Measurements from ENCODE around the gene DENND4C. TPM values are rescaled to one million over a fixed set of nuclear protein-coding genes. Genes with fewer than 3 reads are reported as not detected.
A peak's percentile ranks its signal among the peaks of the same experiment; 100 is the strongest.

The DENND4C gene
- total and polyA plus RNA-seq, 12 donors = 5.0 to 81.6 (median 46.7) TPM

GRCh38 chr9:19408693-19409400, 178.4 kb downstream of the DENND4C start, which contains the start of gene ACER2:
Gene ACER2, plus strand, starts transcription at chr9:19409009. Its CDS starts 76 bp downstream, at chr9:19409085.
- peak within 1 kb of the TSS in 4 of 5 donors; percentile 71 to 90 (median 85) for H3K27ac ChIP-seq
- TF ChIP-seq, protein P1, sequence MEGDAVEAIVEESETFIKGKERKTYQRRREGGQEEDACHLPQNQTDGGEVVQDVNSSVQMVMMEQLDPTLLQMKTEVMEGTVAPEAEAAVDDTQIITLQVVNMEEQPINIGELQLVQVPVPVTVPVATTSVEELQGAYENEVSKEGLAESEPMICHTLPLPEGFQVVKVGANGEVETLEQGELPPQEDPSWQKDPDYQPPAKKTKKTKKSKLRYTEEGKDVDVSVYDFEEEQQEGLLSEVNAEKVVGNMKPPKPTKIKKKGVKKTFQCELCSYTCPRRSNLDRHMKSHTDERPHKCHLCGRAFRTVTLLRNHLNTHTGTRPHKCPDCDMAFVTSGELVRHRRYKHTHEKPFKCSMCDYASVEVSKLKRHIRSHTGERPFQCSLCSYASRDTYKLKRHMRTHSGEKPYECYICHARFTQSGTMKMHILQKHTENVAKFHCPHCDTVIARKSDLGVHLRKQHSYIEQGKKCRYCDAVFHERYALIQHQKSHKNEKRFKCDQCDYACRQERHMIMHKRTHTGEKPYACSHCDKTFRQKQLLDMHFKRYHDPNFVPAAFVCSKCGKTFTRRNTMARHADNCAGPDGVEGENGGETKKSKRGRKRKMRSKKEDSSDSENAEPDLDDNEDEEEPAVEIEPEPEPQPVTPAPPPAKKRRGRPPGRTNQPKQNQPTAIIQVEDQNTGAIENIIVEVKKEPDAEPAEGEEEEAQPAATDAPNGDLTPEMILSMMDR (IDR thresholded peaks at IDR 0.05) = no peak
- TF ChIP-seq POLR2A (IDR thresholded peaks at IDR 0.05) = peak; percentile 89 to 96
- H3K27me3 ChIP-seq = no peaks in the 10 kb centered on the region
- peak; percentile 95 to 99 (median 96) for DNase-seq
- H3K9me3 ChIP-seq (replicated peaks in 1 of 3) = no peaks in the 10 kb centered on the region
- intact Hi-C loops (cut with DNase I) = no loop called here
- H3K4me3 ChIP-seq = peak within 1 kb of the TSS; percentile 51 to 97 (median 84)
- WGBS, 4 donors = 0% methylated on average over 5 to 61 of the region's 61 CpGs
- no peaks in the 10 kb centered on the region for H3K36me3 ChIP-seq (replicated peaks in 1 of 2)
- peaks cover 6 to 8% of the 10 kb centered on the region in 2 donors for H3K4me1 ChIP-seq (replicated peaks in 1 of 2)

- Histone ChIP-seq H3K9me3 (replicated peaks in 1 of 3) (no peaks in the 10 kb centered on the region), H3K4me3 (peak overlapping the region; percentile 51 to 97 (median 84)), H3K4me1 (replicated peaks in 1 of 2) (peaks cover 6 to 8% of the 10 kb centered on the region in 2 donors), H3K27ac (peak overlapping the region in 4 of 5 donors; percentile 71 to 90 (median 85)), H3K36me3 (replicated peaks in 1 of 2) (no peaks in the 10 kb centered on the region), H3K27me3 (no peaks in the 10 kb centered on the region)
- TF ChIP-seq, protein P1 (IDR thresholded peaks at IDR 0.05) = no peak
- TF ChIP-seq POLR2A (IDR thresholded peaks at IDR 0.05) = no peak
- intact Hi-C loops (cut with DNase I) = no loop called here
- DNase-seq = peak; percentile 45 to 76 (median 57)
- WGBS, 4 donors = 2 to 5% (median 3%) methylated on average over 12 to 17 of the region's 17 CpGs
Observed at GRCh38 chr9:19409401-19410194, 179.1 kb downstream of the DENND4C start.

DNA sequence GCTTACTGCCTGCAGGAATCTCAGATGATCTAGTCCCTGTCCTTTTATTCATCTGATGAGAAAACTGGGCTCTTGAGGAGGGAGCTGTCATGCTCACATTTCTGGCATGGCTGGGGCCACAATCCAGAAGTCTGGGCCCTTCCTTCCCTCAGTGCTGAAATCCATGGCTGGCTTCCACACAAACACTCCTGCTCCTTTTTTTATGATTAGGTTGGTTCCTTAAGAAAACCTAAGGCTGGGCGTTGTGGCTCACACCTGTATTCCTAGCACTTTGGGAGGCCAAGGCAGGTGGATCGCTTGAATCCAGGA, 179.7 kb downstream of the DENND4C start:
- no peak for TF ChIP-seq POLR2A (IDR thresholded peaks at IDR 0.05)
- TF ChIP-seq, protein P1 (IDR thresholded peaks at IDR 0.05) = no peak
- no peak for DNase-seq
- H3K4me1 ChIP-seq (replicated peaks in 1 of 2) = peaks cover 6 to 8% of the 10 kb centered on the region in 2 donors
- no peak overlapping the region for H3K27ac ChIP-seq
- no peaks in the 10 kb centered on the region for H3K9me3 ChIP-seq (replicated peaks in 1 of 3)
- intact Hi-C loops (cut with DNase I) = no loop called here
- H3K36me3 ChIP-seq (replicated peaks in 1 of 2) = no peaks in the 10 kb centered on the region
- 95 to 100% (median 98%) methylated on average over 2 of the region's 2 CpGs for WGBS, 4 donors
- peak overlapping the region in 1 of 4 donors; percentile 82 for H3K4me3 ChIP-seq
- no peaks in the 10 kb centered on the region for H3K27me3 ChIP-seq

GRCh38 chr9:19410594-19410993, 180.1 kb downstream of the DENND4C start:
- no peak for DNase-seq
- H3K27ac ChIP-seq = no peak overlapping the region
- intact Hi-C loops (cut with DNase I) = no loop called here
- H3K27me3 ChIP-seq = no peaks in the 10 kb centered on the region
- peaks cover 6 to 8% of the 10 kb centered on the region in 2 donors for H3K4me1 ChIP-seq (replicated peaks in 1 of 2)
- H3K9me3 ChIP-seq (replicated peaks in 1 of 3) = no peaks in the 10 kb centered on the region
- H3K36me3 ChIP-seq (replicated peaks in 1 of 2) = no peaks in the 10 kb centered on the region
- TF ChIP-seq, protein P1 (IDR thresholded peaks at IDR 0.05) = no peak
- TF ChIP-seq POLR2A (IDR thresholded peaks at IDR 0.05) = no peak
- H3K4me3 ChIP-seq = no peak overlapping the region
- 95 to 100% (median 96%) methylated on average over 2 of the region's 2 CpGs for WGBS, 4 donors
